B cell (primary cell): ENCODE data around the gene ARMS2. TPM values are rescaled to one million over a fixed set of nuclear protein-coding genes. Genes with fewer than 3 reads are reported as not detected.

ENCODE experiments used
- ATAC-seq: fragments of 200-7000 bp; cut with Tn5 transposase; one replicate; pipeline ENCODE4 v1.10.0; 2021; ENCODE audit warnings: low read depth, mild to moderate bottlenecking, moderate number of reproducible peaks, moderate library complexity
- CTCF ChIA-PET: fragments of 350-600 bp; sonication (Branson Sonifier 250); formaldehyde crosslinking; loops from one replicate; lab custom pipeline; 2021; ENCODE audit warnings: antibody characterized with exemption, inconsistent platforms; lab: Charles Lee
- POLR2A ChIA-PET: fragments of 350-600 bp; sonication (Branson Sonifier 250); formaldehyde crosslinking; loops from one replicate; lab custom pipeline; 2021; ENCODE audit warnings: antibody characterized with exemption; lab: Charles Lee
- DNase-seq: peaks from one replicate; pipeline ENCODE4 v3.0.0; 2013
- H2AFZ ChIP-seq: 2 replicates; pipeline ENCODE4 v1.6.1; 2012; ENCODE audit warnings: mild to moderate bottlenecking, low read depth, low read length; ENCODE audit not compliant: insufficient read depth, poor library complexity, severe bottlenecking
- H3K27ac ChIP-seq, 2 donors: 1 replicate in 1 of 2; 2 replicates in 1 of 2; pipeline ENCODE4 v1.5.1; 2012 to 2013; ENCODE audit warnings: low read length in 2 of 2, mild to moderate bottlenecking in 2 of 2, moderate library complexity in 1 of 2
- H3K27me3 ChIP-seq, 4 experiments: fragments of 200-600 bp in 1 of 4; sonication (generic) in 1 of 4; replicated peaks in 1 of 4; 1 replicate in 2 of 4; 2 replicates in 2 of 4; pipeline versions ENCODE4 v1.6.1 to v1.7.0; 2013 to 2016; ENCODE audit warnings: low read length in 3 of 4, mild to moderate bottlenecking in 2 of 4, mixed read lengths in 1 of 4, moderate library complexity in 1 of 4; ENCODE audit not compliant: insufficient read depth in 4 of 4, control insufficient read depth in 3 of 4; ENCODE audit errors: control extremely low read depth in 1 of 4
- H3K36me3 ChIP-seq, 2 experiments: replicated peaks in 1 of 2; 1 replicate in 1 of 2; 2 replicates in 1 of 2; pipeline versions ENCODE4 v1.6.1 to v1.7.1; 2013; ENCODE audit warnings: low read length in 1 of 2; ENCODE audit not compliant: insufficient read depth in 2 of 2, control insufficient read depth in 1 of 2; ENCODE audit errors: control extremely low read depth in 1 of 2, extremely low read depth in 1 of 2
- H3K4me1 ChIP-seq, 2 donors: fragments of 200-600 bp in 1 of 2; sonication (generic) in 1 of 2; 1 replicate in 1 of 2; 2 replicates in 1 of 2; pipeline versions ENCODE4 v1.5.1 to v1.6.1; 2013 to 2017; ENCODE audit warnings: low read length in 2 of 2; ENCODE audit not compliant: control insufficient read depth in 2 of 2, insufficient read depth in 2 of 2
- H3K4me2 ChIP-seq: replicated peaks from 2 replicates; pipeline ENCODE3; 2012; ENCODE audit warnings: mild to moderate bottlenecking, low read depth, low read length; ENCODE audit not compliant: poor library complexity, severe bottlenecking
- H3K4me3 ChIP-seq, 5 experiments: fragments of 200-600 bp in 1 of 5; sonication (generic) in 1 of 5; 1 replicate in 3 of 5; 2 replicates in 2 of 5; pipeline versions ENCODE4 v1.5.1 to v1.7.0; 2011 to 2016; ENCODE audit warnings: low read length in 4 of 5, mild to moderate bottlenecking in 4 of 5, low read depth in 2 of 5, control low read depth in 1 of 5, moderate library complexity in 1 of 5; ENCODE audit not compliant: insufficient read depth in 1 of 5; ENCODE audit errors: control extremely low read depth in 1 of 5, extremely low read depth in 1 of 5
- H3K79me2 ChIP-seq: fragments of 200-600 bp; sonication (generic); one replicate; pipeline ENCODE4 v1.6.0; 2016; ENCODE audit warnings: low read length; ENCODE audit not compliant: control insufficient read depth, insufficient read depth
- H3K9ac ChIP-seq: fragments of 200-600 bp; sonication (generic); 2 replicates; pipeline ENCODE4 v1.6.1; 2017; ENCODE audit warnings: mild to moderate bottlenecking, low read length, moderate library complexity
- H3K9me3 ChIP-seq, 3 donors: one replicate each; pipeline versions ENCODE4 v1.6.1 to v1.7.1; 2013; ENCODE audit warnings: low read length in 2 of 3; ENCODE audit not compliant: control insufficient read depth in 2 of 3, insufficient read depth in 1 of 3; ENCODE audit errors: control extremely low read depth in 1 of 3
- H4K20me1 ChIP-seq: 2 replicates; pipeline ENCODE4 v1.6.0; 2012; ENCODE audit warnings: mild to moderate bottlenecking, low read length; ENCODE audit not compliant: insufficient read depth, control insufficient read depth, poor library complexity, severe bottlenecking
- H3K27ac Mint-ChIP-seq: one replicate; pipeline ENCODE4 v1.8.0; 2021; ENCODE audit warnings: mixed read lengths
- H3K27me3 Mint-ChIP-seq: one replicate; pipeline ENCODE4 v1.8.0; 2021; ENCODE audit warnings: mixed read lengths
- H3K4me1 Mint-ChIP-seq: one replicate; pipeline ENCODE4 v1.8.0; 2021; ENCODE audit warnings: mixed read lengths
- H3K4me3 Mint-ChIP-seq: one replicate; pipeline ENCODE4 v1.8.0; 2021; ENCODE audit warnings: mixed read lengths
- H3K9me3 Mint-ChIP-seq: one replicate; pipeline ENCODE4 v1.8.0; 2022; ENCODE audit warnings: mixed read lengths; ENCODE audit not compliant: insufficient read depth
- CTCF ChIP-seq: fragments of 200-600 bp; IDR thresholded peaks from one replicate; pipeline ENCODE4 v1.8.0; 2022; ENCODE audit warnings: antibody characterized with exemption, mild to moderate bottlenecking
- EZH2 ChIP-seq: IDR thresholded peaks from 2 replicates; pipeline ENCODE4 v1.6.1; 2012; ENCODE audit warnings: borderline replicate concordance, low read depth, mild to moderate bottlenecking, moderate library complexity, low read length; ENCODE audit not compliant: insufficient read depth, poor library complexity, severe bottlenecking
- WGBS: methylation state at CpG from one replicate; pipeline ENCODE4 v1.1.5; 2013; ENCODE audit warnings: missing lambda C conversion rate; ENCODE audit not compliant: insufficient coverage; 5-methylcytosine and 5-hydroxymethylcytosine counted together
- intact Hi-C: fragments of 100-400 bp; cut with micrococcal nuclease; formaldehyde crosslinking; loops from one replicate; pipeline ENCODE4 v1.10.0; 2022
- polyA plus RNA-seq: library from polyadenylated mRNA; depleted of rRNA; stranded (reverse); fragments of >200 nt; gene quantifications from 2 replicates; pipeline ENCODE4 v1.2.3, GENCODE V29; 2012
- small RNA-seq: library from RNA; depleted of rRNA; stranded (forward); fragments of <200 nt; gene quantifications from one replicate; pipeline ENCODE3, GENCODE V24; 2012; ENCODE audit warnings: low replicate concordance, low read depth; ENCODE audit not compliant: insufficient read length
- total RNA-seq, 2 donors: library from RNA; stranded (reverse); fragments of 120-200 nt in 1 of 2; gene quantifications; 1 replicate in 1 of 2; 2 replicates in 1 of 2; pipeline versions ENCODE4 v1.2.3 to v1.2.4, GENCODE V29; 2013 to 2022

ARMS2 gene
- total and polyA plus RNA-seq, 2 donors (not counting 1 experiment from before 2014, with no cell fraction given) = not detected

GRCh38 chr10:122505885-122506645 is 51.6 kb downstream of the ARMS2 start:
- POLR2A ChIA-PET = no interaction called here
- no peak overlapping the region for H3K27ac Mint-ChIP-seq

More at GRCh38 chr10:122505885-122506645, 51.6 kb downstream of the ARMS2 start:
- Mint-ChIP-seq H3K27me3 (peaks cover 5% of the 10 kb centered on the region), H3K9me3 (no peaks in the 10 kb centered on the region), H3K4me1 (no peaks in the 10 kb centered on the region), H3K4me3 (no peak overlapping the region)
- no peaks in the 10 kb centered on the region for H3K4me1 ChIP-seq
- H4K20me1 ChIP-seq = no peaks in the 10 kb centered on the region
- intact Hi-C loops = no loop called here
- 89% methylated on average over 15 of the region's 15 CpGs for WGBS
- H2AFZ ChIP-seq = no peak overlapping the region
- no peaks in the 10 kb centered on the region for H3K36me3 ChIP-seq
- H3K4me3 ChIP-seq = no peak overlapping the region
- ATAC-seq (no peak), DNase-seq (no peak)
- H3K27ac ChIP-seq = no peak overlapping the region
- no peak overlapping the region for H3K9ac ChIP-seq
- no peaks in the 10 kb centered on the region for H3K79me2 ChIP-seq
- CTCF ChIA-PET = no interaction called here
- H3K4me2 ChIP-seq = no peak overlapping the region
- TF ChIP-seq CTCF (no peak), EZH2 (no peak)
- no peaks in the 10 kb centered on the region for H3K27me3 ChIP-seq
- no peaks in the 10 kb centered on the region for H3K9me3 ChIP-seq

Small RNA genes lying within 50 kb of the gene (small RNA-seq; reads per million reads assigned to genes)
- gene MIR3941 = 2.3 reads per million, percentile 25 among the genes with 10 or more reads in this experiment

Other genes starting within 250 kb of the ARMS2 start
- gene BTBD16, start 183.4 kb upstream of the ARMS2 start, total RNA-seq = not detected in 2 replicates
- gene BTBD16, start 183.4 kb upstream of the ARMS2 start, polyA plus RNA-seq = not detected in 2 replicates
- 28.5 and 34.0 TPM in 2 replicates for gene PLEKHA1, start 79.9 kb upstream of the ARMS2 start, total RNA-seq
- 9.0 and 21.7 TPM in 2 replicates for gene PLEKHA1, start 79.9 kb upstream of the ARMS2 start, polyA plus RNA-seq
- gene HTRA1, start 6.9 kb downstream of the ARMS2 start, total RNA-seq = not detected in 2 replicates
- not detected in 2 replicates for gene HTRA1, start 6.9 kb downstream of the ARMS2 start, polyA plus RNA-seq
- gene DMBT1, start 106.1 kb downstream of the ARMS2 start, total RNA-seq = not detected in 2 replicates
- gene DMBT1, start 106.1 kb downstream of the ARMS2 start, polyA plus RNA-seq = not detected in 2 replicates
- not detected in 2 replicates for gene C10orf120, start 245.2 kb downstream of the ARMS2 start, total RNA-seq
- not detected in 2 replicates for gene C10orf120, start 245.2 kb downstream of the ARMS2 start, polyA plus RNA-seq